CD4-positive, CD25-positive, alpha-beta regulatory T cell (primary cell): ENCODE data around the gene SLC9A5. TPM values are rescaled to one million over a fixed set of nuclear protein-coding genes. Genes with fewer than 3 reads are reported as not detected.

Experiments used
- ATAC-seq, 2 donors: fragments of 150-1000 bp; cut with Tn5 transposase; one replicate each; pipeline ENCODE4 v1.10.0; 2021; ENCODE audit warnings: low read depth in 2 of 2, moderate number of reproducible peaks in 2 of 2, moderate library complexity in 1 of 2
- DNase-seq, 3 donors: peaks; one replicate each; pipeline versions ENCODE4 v3.0.0 to v3.0.0-alpha.2; 2012 to 2022; ENCODE audit warnings: mixed read lengths in 1 of 3
- H3K27ac ChIP-seq: one replicate; pipeline ENCODE4 v1.7.0; 2013; ENCODE audit warnings: mild to moderate bottlenecking, low read length; ENCODE audit not compliant: insufficient read depth, poor library complexity, severe bottlenecking
- H3K27me3 ChIP-seq: one replicate; pipeline ENCODE4 v1.7.0; 2013; ENCODE audit warnings: low read length; ENCODE audit not compliant: control insufficient read depth, insufficient read depth
- H3K36me3 ChIP-seq: one replicate; pipeline ENCODE4 v1.7.0; 2013; ENCODE audit warnings: mild to moderate bottlenecking, low read length, moderate library complexity; ENCODE audit not compliant: control insufficient read depth, insufficient read depth
- H3K4me1 ChIP-seq: 2 replicates; pipeline ENCODE4 v1.7.0; 2013; ENCODE audit warnings: mild to moderate bottlenecking, low read length; ENCODE audit not compliant: insufficient read depth, control insufficient read depth, poor library complexity, severe bottlenecking
- H3K4me3 ChIP-seq: one replicate; pipeline ENCODE4 v1.7.0; 2013; ENCODE audit warnings: low read depth, mild to moderate bottlenecking, low read length, moderate library complexity
- H3K9me3 ChIP-seq, 2 experiments: 1 replicate in 1 of 2; 2 replicates in 1 of 2; pipeline ENCODE4 v1.7.0; 2013; ENCODE audit warnings: low read length in 2 of 2, mild to moderate bottlenecking in 1 of 2, moderate library complexity in 1 of 2; ENCODE audit not compliant: control insufficient read depth in 2 of 2
- H3K27ac Mint-ChIP-seq, 3 donors: one replicate each; pipeline ENCODE4 v1.8.0; 2020 to 2022; ENCODE audit warnings: mild to moderate bottlenecking in 3 of 3, mixed read lengths in 3 of 3, moderate library complexity in 2 of 3
- H3K27me3 Mint-ChIP-seq: one replicate; pipeline ENCODE4 v1.8.0; 2022; ENCODE audit warnings: mild to moderate bottlenecking, mixed read lengths
- H3K36me3 Mint-ChIP-seq: one replicate; pipeline ENCODE4 v1.8.0; 2020; ENCODE audit warnings: mixed read lengths
- H3K4me1 Mint-ChIP-seq, 4 donors: one replicate each; pipeline ENCODE4 v1.8.0; 2020 to 2022; ENCODE audit warnings: mixed read lengths in 4 of 4, mild to moderate bottlenecking in 1 of 4
- H3K4me3 Mint-ChIP-seq, 4 donors: one replicate each; pipeline ENCODE4 v1.8.0; 2020 to 2022; ENCODE audit warnings: mild to moderate bottlenecking in 4 of 4, mixed read lengths in 4 of 4, moderate library complexity in 3 of 4
- H3K9me3 Mint-ChIP-seq, 7 donors: one replicate each; pipeline ENCODE4 v1.8.0; 2020 to 2022; ENCODE audit warnings: mixed read lengths in 7 of 7, mild to moderate bottlenecking in 3 of 7, moderate library complexity in 2 of 7
- polyA plus RNA-seq, 4 donors: library from polyadenylated mRNA; unstranded; fragments of 300-500 nt; fragmentation: Illumina TruSeq; gene quantifications; one replicate each; pipeline ENCODE4 v1.2.3, GENCODE V29; 2021
- total RNA-seq: library from RNA; stranded (reverse); gene quantifications from one replicate; pipeline ENCODE4 v1.2.3, GENCODE V29; 2022

Gene SLC9A5
- total and polyA plus RNA-seq, 5 donors from 2014 or later: 1.3 TPM; not detected in 4

DNA sequence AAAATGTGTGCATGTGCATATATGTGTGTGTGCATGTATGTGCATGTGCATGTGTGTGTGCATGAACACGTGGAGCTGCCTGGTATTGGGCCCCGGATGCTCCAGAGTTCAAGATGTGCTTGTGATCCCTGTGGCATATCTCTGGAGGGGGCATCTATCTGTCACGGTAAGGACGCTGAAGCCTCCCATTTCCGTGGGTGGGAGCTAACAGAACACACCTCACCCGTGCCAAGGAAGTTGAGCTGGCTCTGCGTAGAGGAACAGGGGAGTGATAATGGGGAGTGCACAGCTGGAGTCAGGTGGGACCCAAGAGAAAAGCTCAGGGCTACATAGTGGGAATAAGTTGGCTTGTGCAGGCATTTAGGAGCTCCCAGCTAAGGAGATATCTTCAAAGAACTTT lies 37.1 kb upstream of the SLC9A5 start:
- Mint-ChIP-seq H3K4me1 (peaks cover 0 to 4% (median 0%) of the 10 kb centered on the region in 4 donors), H3K4me3 (no peak overlapping the region)
- no peak for DNase-seq

DNA sequence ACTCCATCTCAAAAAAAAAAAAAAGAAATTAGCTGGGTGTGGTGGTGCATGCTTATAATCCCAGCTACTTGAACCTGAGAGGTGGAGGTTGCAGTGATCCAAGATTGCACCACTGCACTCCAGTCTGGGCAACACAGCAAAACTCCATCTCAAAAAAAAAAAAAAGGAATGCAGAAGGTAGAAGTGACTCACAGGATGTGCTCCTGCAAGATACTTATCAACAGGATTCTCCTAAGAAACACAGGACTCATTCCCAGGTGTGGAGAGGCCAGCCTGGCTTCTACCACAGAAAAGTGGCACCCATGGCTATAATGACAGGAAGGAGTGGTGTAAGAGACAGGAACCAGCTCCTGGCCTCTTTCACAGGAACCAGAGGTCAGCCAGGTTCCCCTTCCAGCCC lies 36.0 kb upstream of the SLC9A5 start:
- peaks cover 15% of the 10 kb centered on the region for H3K36me3 Mint-ChIP-seq
- DNase-seq (no peak), ATAC-seq (no peak)
- H3K4me1 ChIP-seq: no peaks in the 10 kb centered on the region
- H3K9me3 ChIP-seq: no peaks in the 10 kb centered on the region
- H3K4me1 Mint-ChIP-seq: peaks cover 0 to 4% (median under 1%) of the 10 kb centered on the region in 4 donors
- H3K27ac Mint-ChIP-seq: no peak overlapping the region
- H3K27ac ChIP-seq: no peak overlapping the region
- H3K36me3 ChIP-seq: no peaks in the 10 kb centered on the region
- no peaks in the 10 kb centered on the region for H3K9me3 Mint-ChIP-seq
- no peak overlapping the region for H3K4me3 ChIP-seq
- no peaks in the 10 kb centered on the region for H3K27me3 Mint-ChIP-seq
- peak overlapping the region in 1 of 4 donors; percentile 43 for H3K4me3 Mint-ChIP-seq
- no peaks in the 10 kb centered on the region for H3K27me3 ChIP-seq

More for the DNA sequence above, 37.1 kb upstream of the SLC9A5 start:
- Histone ChIP-seq H3K9me3 (no peaks in the 10 kb centered on the region), H3K27me3 (no peaks in the 10 kb centered on the region), H3K36me3 (no peaks in the 10 kb centered on the region), H3K27ac (no peak overlapping the region), H3K4me3 (no peak overlapping the region), H3K4me1 (no peaks in the 10 kb centered on the region)
- H3K36me3 Mint-ChIP-seq: peaks cover 7% of the 10 kb centered on the region
- H3K9me3 Mint-ChIP-seq: no peaks in the 10 kb centered on the region
- H3K27ac Mint-ChIP-seq: no peak overlapping the region
- H3K27me3 Mint-ChIP-seq: no peaks in the 10 kb centered on the region
- ATAC-seq: no peak

DNA sequence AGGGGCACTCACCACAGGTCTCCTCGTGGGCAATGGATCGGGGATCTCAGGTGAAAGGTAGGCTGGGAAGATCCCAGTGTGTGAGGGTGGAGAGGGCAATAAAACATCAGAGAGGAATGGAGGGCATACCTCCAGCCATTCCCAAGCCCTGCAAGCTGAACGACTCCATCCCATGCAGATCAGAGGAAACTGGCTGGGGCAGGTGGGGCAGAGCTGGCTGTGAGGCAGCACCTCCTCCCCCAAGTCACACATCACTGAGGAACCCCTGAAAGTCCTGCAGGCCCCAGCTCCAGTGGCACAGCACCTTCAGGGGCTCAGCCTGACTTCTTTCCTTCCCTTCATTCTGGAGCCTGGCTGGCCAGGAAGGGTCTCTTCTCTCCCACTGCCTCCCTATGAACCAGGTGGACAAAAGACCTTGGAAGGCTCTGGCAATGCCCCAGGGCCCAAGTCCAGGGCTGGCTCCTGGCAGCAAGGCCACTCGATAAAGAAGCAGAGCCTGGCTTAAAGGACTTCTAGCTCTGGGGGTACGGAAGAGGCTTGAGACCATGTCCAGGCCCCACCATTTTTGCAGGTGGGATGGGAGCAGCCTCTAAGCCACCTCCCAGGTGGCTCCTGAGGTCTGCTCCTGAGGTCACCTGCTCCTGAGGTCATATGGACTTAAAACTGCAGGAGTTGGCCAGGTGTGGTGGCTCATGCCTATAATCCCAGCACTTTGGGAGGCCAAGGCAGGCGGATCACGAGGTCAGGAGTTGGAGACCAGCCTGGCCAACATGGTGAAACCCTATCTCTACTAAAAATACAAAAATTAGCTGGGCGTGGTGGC lies 35.4 kb upstream of the SLC9A5 start:
- Histone ChIP-seq H3K36me3 (no peaks in the 10 kb centered on the region), H3K27ac (no peak overlapping the region), H3K4me3 (no peak overlapping the region), H3K9me3 (no peaks in the 10 kb centered on the region), H3K27me3 (no peaks in the 10 kb centered on the region), H3K4me1 (no peaks in the 10 kb centered on the region)
- H3K9me3 Mint-ChIP-seq: no peaks in the 10 kb centered on the region
- peaks cover 15% of the 10 kb centered on the region for H3K36me3 Mint-ChIP-seq
- peaks cover 0 to 4% (median under 1%) of the 10 kb centered on the region in 4 donors for H3K4me1 Mint-ChIP-seq
- H3K27ac Mint-ChIP-seq: no peak overlapping the region
- DNase-seq: no peak
- no peaks in the 10 kb centered on the region for H3K27me3 Mint-ChIP-seq
- no peak overlapping the region for H3K4me3 Mint-ChIP-seq
- no peak for ATAC-seq

DNA sequence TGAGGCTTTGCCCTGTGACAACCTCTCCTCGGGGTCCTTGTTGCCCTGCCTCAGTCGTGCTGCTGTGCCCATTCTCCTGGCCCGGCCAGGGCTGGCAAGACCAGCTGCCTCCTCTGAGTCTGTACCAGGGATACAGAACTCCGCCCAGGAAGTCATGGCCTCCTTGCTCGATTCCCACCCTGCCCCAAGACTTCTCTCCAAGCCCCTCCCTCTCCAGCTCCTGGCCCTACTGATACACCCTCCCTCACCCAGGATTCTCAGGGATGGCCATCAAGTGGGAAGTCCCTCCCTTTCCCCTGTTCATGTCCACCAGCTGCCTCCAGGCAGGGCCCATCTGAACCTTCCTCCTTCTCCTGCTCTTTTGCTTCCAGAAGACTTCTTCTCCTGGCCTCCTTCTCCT lies 33.1 kb upstream of the SLC9A5 start:
- Histone ChIP-seq H3K27ac (no peak overlapping the region), H3K36me3 (no peaks in the 10 kb centered on the region), H3K9me3 (no peaks in the 10 kb centered on the region), H3K4me1 (no peaks in the 10 kb centered on the region), H3K4me3 (no peak overlapping the region), H3K27me3 (no peaks in the 10 kb centered on the region)
- no peak overlapping the region for H3K27ac Mint-ChIP-seq
- peaks cover 0 to 4% (median 2%) of the 10 kb centered on the region in 4 donors for H3K4me1 Mint-ChIP-seq
- DNase-seq (no peak), ATAC-seq (no peak)
- no peak overlapping the region for H3K4me3 Mint-ChIP-seq
- no peaks in the 10 kb centered on the region for H3K9me3 Mint-ChIP-seq
- peaks cover 18% of the 10 kb centered on the region for H3K36me3 Mint-ChIP-seq
- no peaks in the 10 kb centered on the region for H3K27me3 Mint-ChIP-seq

DNA sequence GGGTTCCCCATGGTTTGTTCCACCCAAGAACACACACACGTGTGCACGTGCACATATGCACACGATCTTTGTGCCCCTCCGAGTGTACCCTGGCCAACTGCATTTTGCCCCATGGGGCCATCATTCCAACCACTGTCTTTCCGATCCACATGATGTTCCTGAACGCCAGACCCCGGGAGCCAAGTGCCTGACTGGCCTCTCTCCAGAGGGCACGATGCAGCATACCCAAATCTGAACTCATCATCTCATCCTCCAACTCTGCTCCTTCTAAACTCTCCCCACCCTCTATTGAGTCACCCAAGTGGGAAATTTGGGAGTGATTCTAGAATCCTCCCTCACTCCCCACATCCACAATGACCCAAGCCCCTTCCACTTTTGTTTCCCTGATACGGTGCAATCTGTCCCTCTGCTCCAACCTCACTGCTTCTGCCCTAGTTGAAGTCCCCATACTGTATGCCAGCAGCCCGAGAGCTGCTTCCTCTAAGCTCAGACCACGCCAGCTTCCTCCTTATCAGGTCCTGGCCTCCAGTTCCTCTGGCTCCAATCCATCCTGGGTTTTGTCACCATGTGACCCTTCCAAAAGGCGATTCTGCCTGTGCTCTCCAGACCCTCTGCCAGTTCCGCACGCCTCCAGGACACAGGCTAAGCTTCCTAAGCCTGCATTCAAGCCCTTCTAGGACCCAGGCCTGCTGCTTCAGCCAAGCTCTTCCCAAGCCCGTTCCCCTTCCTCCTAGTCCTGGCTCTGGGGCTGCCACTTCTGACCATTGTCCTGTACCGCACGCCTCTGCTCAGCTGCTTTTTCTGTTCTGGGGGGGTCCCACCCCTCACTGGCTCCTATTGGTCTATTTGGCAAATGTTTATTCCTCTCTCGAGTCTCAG lies 31.9 kb upstream of the SLC9A5 start:
- H3K36me3 ChIP-seq: no peaks in the 10 kb centered on the region
- no peak overlapping the region for H3K27ac ChIP-seq
- H3K27ac Mint-ChIP-seq: peak overlapping the region in 2 of 3 donors; percentile 66 to 75
- H3K4me3 Mint-ChIP-seq: no peak overlapping the region
- DNase-seq (no peak), ATAC-seq (no peak)
- H3K9me3 ChIP-seq: no peaks in the 10 kb centered on the region
- H3K9me3 Mint-ChIP-seq: no peaks in the 10 kb centered on the region
- H3K4me1 ChIP-seq: no peaks in the 10 kb centered on the region
- no peaks in the 10 kb centered on the region for H3K27me3 Mint-ChIP-seq
- peaks cover 16% of the 10 kb centered on the region for H3K36me3 Mint-ChIP-seq
- H3K4me1 Mint-ChIP-seq: peaks cover 0 to 7% (median under 1%) of the 10 kb centered on the region in 4 donors
- H3K4me3 ChIP-seq: no peak overlapping the region
- H3K27me3 ChIP-seq: no peaks in the 10 kb centered on the region

DNA sequence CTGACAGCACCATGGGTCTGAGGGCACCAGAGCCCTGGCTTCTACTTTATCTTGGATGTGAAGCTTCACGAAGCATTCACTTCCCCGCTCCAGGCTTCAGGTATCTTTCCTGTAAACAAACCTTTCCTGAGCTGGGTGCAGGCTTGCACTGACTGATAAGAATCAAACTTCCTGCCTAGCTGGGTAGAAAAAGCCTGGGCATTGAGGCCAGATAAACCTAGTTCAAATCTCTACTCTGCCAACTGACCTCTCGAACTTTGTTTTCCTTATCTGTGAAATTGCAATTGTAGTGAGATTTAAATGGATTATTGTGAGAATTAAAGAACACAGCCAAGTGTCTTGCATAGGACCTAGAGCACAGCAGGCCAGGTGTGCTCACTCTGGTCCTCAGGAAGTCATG lies 24.8 kb upstream of the SLC9A5 start:
- Histone ChIP-seq H3K36me3 (peaks cover 8% of the 10 kb centered on the region), H3K27ac (no peak overlapping the region), H3K9me3 (no peaks in the 10 kb centered on the region), H3K27me3 (no peaks in the 10 kb centered on the region), H3K4me3 (no peak overlapping the region), H3K4me1 (peaks cover 19% of the 10 kb centered on the region)
- DNase-seq: no peak
- Mint-ChIP-seq H3K27me3 (no peaks in the 10 kb centered on the region), H3K4me3 (peak overlapping the region in 1 of 4 donors; percentile 0), H3K4me1 (peaks cover 15 to 45% (median 26%) of the 10 kb centered on the region in 4 donors), H3K9me3 (no peaks in the 10 kb centered on the region), H3K36me3 (peaks cover 13% of the 10 kb centered on the region), H3K27ac (peak overlapping the region in 1 of 3 donors; percentile 40)
- ATAC-seq: no peak

DNA sequence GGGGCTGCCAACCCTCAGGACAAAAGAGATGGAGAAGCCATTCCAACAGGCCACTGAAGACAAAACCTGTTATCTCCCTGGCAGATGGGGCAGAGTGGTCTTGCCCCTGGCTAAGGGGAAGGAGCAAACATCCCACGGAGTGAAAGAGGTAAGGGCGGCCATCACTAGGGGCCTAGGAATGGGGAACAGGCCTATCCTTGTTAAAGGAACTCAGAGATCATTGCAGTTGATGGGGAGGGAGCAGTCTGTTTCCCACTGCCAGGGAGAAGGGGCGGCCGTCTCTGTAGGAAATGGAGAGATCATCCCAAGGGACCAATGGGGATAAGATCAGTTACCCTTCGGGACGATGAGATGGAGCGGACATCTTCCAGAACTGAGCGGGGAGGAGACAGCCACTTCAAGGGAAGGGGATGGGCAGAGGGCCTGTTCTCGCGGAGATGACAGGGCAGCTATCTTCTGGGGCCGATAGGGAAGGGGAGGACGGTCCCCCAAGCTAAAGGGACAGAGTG lies 22.4 kb upstream of the SLC9A5 start:
- DNase-seq (no peak), ATAC-seq (no peak)
- Histone ChIP-seq H3K9me3 (no peaks in the 10 kb centered on the region), H3K4me1 (peaks cover 19% of the 10 kb centered on the region), H3K36me3 (peaks cover 31% of the 10 kb centered on the region), H3K27ac (peak overlapping the region; percentile 78), H3K4me3 (peak overlapping the region; percentile 87), H3K27me3 (no peaks in the 10 kb centered on the region)
- no peaks in the 10 kb centered on the region for H3K9me3 Mint-ChIP-seq
- H3K4me1 Mint-ChIP-seq: peaks cover 8 to 49% (median 26%) of the 10 kb centered on the region in 4 donors
- peaks cover 11% of the 10 kb centered on the region for H3K36me3 Mint-ChIP-seq
- H3K27me3 Mint-ChIP-seq: no peaks in the 10 kb centered on the region
- peak overlapping the region; percentile 67 to 98 (median 97) for H3K27ac Mint-ChIP-seq
- H3K4me3 Mint-ChIP-seq: peak overlapping the region; percentile 98 to 99 (median 98)
